GM12801 (cell line): Measurements from ENCODE around the gene MAPK8IP1.

Source experiments
- TF ChIP-seq, protein P1 (sequence below): IDR thresholded peaks from one replicate; pipeline ENCODE4 v1.5.1; 2011; ENCODE audit warnings: control low read depth; ENCODE audit not compliant: insufficient read length; ENCODE audit errors: extremely low read depth

MAPK8IP1 gene

DNA sequence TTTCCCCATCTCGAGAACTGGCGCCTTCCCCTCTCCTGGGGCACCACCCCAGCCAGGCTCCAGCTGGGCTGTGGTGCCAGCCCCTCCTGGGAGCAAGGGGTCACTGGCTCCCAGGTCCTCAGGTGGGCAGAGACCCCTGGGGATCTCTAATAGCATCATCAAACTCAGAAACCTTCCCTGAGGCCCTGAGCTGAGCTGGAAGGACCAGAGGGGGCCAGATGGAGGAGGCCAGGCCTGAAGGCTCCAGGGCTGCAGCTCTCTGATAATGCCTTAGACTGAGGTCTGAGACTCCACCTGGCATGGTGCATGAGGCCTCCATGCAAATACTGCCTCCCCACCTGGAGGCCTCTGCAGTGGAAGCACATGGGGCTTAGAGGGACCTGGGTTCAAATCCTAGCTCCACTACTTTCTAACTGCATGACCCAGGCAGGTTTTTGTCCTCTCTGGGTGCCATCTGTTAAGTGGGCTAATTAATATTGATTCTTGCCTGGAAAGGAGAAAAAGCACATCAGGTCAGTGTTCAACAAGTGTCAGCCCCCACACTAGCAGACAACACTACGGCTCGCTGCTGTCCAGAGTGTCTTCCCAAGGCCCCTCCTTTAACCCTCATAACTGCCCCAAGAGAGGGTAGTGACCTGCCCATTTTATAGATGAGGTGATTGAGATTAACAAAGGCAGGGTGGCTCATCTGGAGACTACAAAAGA, 1.5 kb downstream of the MAPK8IP1 start:
- TF ChIP-seq, protein P1, sequence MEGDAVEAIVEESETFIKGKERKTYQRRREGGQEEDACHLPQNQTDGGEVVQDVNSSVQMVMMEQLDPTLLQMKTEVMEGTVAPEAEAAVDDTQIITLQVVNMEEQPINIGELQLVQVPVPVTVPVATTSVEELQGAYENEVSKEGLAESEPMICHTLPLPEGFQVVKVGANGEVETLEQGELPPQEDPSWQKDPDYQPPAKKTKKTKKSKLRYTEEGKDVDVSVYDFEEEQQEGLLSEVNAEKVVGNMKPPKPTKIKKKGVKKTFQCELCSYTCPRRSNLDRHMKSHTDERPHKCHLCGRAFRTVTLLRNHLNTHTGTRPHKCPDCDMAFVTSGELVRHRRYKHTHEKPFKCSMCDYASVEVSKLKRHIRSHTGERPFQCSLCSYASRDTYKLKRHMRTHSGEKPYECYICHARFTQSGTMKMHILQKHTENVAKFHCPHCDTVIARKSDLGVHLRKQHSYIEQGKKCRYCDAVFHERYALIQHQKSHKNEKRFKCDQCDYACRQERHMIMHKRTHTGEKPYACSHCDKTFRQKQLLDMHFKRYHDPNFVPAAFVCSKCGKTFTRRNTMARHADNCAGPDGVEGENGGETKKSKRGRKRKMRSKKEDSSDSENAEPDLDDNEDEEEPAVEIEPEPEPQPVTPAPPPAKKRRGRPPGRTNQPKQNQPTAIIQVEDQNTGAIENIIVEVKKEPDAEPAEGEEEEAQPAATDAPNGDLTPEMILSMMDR, result no peak

DNA sequence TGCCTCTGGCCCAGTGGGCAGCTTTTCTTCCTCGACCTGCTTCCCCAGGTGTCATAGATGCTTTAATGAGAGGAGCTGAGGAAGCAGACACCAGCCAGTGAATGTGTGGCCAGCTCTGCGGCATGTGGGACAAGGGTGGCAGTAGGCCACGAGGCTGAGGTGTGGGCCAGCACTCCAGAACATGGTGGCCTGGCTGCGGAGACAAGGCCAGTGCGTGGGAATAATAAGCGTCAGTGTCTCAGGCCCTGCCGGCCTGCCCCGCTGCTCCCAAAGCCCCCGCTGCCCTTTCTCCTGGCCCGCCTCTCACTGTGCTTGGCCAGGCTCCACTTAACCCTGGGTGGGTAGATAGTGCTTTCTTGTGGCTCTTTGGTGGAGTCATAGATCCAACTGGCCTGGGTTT, 2.1 kb downstream of the MAPK8IP1 start:
- TF ChIP-seq, protein P1, result no peak

DNA sequence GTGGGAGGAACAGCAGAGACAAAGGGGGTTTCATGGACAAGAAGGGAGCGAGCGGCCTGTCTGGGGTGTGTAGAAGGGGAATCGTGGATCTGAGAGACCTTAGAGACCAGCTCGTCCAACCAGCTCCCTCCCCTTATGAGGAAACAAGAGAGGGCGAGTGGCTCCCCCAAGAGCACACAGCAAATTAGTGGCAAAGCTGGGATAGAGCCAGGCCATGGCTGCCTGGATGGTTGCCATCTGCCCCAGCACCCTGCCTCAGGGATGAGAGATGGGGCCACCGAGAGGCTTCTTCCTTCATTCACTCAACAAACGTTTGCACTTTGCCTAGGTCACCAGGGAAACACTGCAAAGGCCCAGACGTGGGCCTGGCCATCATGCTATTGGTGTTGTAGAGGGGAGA, 4.1 kb downstream of the MAPK8IP1 start:
- TF ChIP-seq, protein P1, result no peak

DNA sequence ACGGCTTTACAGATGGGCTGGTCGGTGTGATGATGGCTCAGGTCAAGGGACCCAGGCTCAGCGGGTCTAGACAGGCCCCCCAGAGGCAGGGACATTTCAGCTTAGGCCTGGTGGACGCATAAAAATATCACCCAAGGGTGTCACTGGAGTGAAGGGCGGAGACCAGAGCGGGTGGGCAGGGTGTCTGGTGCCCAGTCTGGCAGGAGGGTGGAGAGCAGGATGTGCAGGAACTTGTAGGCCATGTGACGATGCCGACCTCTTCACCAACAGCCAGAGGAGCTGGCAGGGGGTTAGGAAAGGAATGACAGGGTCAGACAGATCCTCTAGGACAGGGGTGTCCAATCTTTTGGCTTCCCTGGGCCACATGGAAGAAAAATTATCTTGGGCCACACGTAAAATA, 4.5 kb downstream of the MAPK8IP1 start:
- TF ChIP-seq, protein P1, result no peak

DNA sequence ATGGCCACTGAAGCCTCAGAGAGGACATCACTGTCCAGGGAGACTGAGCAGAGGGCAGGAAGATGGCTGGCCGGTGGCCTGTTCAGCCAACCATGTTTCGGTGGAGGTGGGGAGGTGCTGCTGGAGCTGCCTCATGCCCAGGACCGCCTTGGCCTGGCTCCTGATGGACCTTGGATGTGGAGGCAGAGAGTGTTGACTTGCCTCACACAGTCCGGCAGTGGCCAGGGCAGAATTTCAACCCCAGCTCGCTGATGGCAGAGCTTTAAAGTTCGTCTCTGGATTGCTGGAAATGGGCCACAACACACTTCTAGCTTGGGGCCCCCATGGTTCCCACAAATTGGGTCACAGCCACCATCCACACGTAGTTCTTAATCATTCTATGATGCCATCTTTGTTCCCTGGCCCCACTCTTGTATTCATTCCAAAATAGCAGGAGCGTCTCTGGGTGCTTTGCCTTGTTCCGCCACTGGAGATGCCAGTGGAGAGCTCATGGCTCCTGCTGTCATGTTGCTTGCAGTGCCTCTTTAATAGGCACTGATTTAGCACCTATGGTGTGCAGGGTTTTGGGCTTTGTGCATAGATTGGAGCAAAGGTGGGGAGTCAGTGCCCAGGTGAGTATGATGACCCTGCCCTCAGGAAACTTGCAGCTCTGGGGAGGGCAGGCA, 5.6 kb downstream of the MAPK8IP1 start:
- TF ChIP-seq, protein P1, result no peak

DNA sequence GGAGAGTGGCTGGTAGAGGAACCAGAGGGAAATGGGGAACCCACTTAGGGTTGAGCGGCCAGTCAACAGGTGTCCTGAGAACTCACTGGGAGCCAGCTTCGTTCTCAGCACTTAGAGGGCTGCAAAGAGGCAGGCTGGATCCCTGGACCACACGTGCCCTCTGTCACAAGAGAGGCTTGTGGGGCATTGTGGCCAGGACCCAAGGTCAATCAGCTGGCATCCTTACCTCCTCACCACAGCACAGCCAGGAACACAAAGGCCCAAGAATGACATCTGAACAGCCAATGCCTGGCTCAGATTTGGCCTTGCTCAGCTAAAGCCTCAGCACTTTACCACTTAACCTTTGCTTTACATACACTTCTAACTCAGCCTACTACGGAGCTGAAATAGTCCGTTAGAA, 7.4 kb downstream of the MAPK8IP1 start:
- TF ChIP-seq, protein P1, result no peak

DNA sequence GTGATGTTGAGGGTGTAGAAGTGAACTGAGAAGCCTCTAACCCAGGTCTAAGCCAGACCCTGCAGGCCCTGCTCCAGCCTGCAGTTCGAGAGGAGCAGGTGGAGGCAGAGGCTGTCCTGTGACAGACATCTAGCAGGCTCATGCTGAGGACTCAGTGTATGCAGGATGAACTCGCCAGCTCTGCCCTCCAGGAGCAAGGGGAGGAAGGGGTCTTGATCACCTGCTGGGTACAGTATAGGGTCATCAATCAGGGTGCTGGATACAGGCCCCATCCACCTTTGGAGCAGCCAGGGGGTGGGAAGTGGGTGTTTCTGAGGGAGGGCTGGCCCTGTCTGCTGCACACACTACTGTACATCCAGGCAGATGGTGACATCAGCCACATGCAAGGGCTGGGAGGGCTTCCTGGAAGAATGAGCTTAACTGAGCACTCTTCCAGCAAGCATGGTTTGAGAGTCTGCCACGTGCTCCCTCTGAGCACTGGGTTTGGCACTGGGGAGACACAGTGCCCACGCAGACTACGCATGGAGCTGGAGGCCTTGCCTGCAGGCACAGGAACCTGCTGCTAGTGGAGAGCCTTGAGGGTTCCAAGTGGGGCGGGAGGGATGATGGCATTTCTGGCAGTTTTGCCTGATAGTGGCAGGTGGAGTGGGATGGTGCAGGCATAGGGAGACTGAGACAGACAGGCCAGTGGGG, 9.2 kb downstream of the MAPK8IP1 start:
- TF ChIP-seq, protein P1, result no peak
